Activated CD8-positive, alpha-beta memory T cell treated with anti-CD3 and anti-CD28 coated beads, Interleukin-2, amount 50 U/mL, for 24 hours (primary cell): ENCODE measurements around the gene ZSCAN5A.
"Not testable (repeated sequence)": the region's sequence is repeated elsewhere in the genome, so short reads cannot be mapped to it uniquely, and the experiment has no call there.

Experiments used
- DNase-seq: peaks from one replicate; pipeline ENCODE4 v3.0.0-alpha.2; 2020; ENCODE audit errors: extremely low read depth

ZSCAN5A gene

DNA sequence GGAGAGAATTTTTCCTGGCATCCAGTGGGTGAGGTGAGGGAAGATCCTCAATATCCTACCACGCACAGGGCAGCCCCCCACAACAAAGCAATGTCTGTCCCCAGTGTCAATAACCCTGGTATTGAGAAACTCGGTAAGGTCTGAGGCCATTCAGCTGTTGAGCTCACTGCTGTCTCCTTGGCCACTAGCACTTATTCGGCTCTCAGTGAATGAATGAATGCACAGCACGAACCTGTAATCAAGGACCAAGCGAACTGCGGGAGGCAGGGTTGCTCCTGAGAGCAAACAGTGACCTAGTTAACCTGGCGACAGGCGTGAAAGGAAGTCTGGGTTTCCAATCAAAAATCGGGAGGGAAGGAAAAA lies 640 bp downstream of the ZSCAN5A start:
- no peak for DNase-seq

DNA sequence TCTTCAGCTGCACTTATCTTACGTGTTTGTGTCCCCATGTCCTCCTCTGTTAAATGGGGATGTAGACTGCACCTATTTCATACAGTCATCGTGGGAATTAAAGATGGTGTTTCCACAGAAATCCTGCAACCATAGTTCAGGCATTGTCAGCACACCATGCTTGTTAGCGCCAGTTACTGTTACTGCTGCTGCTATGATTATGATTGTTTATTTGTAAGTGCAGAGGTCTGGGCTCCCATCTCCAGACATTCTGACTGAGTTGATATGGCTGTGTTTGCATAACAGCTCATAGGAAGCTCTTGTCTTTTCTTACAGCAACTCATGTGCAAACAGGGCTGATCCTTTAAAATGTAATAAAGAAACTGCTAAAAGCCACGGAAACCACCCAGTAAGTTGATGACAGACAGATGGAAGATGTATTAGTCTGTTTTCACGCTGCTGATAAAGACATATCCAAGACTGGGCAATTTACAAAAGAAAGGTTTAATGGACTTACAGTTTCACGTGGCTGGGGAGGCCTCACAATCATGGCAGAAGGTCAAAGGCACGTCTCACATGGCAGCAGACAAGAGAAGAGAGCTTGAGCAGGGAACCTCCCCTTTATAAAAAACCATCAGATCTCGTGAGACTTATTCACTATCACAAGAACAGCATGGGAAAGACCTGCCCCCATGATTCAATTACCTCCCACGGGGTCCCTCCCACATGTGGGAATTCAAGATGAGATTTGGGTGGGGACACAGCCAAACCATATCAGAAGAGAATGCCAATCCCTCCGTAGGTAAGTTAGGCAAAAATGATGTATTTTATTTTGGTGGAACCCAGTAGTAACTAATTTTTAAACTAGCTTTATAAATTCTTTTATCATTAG lies 1.6 kb downstream of the ZSCAN5A start:
- no peak for DNase-seq

DNA sequence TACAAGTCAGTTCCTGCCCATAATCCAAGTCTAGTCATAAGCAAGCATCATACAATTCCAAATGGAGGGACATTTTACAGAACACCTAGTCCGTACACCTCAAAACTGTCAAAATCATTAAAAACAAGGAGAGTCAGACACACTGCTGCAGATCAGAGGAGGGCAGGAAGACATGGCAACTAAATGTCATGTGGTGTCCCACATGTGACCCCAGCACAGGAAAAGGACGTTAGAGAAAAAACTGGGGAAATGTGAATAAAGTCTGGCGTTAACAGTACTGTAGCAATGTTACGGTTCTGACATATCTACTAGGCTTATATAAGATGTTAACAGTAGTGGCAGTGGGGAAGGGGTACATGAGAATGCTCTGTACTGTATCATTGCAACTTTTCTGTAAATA lies 2.3 kb downstream of the ZSCAN5A start:
- DNase-seq, result no peak

DNA sequence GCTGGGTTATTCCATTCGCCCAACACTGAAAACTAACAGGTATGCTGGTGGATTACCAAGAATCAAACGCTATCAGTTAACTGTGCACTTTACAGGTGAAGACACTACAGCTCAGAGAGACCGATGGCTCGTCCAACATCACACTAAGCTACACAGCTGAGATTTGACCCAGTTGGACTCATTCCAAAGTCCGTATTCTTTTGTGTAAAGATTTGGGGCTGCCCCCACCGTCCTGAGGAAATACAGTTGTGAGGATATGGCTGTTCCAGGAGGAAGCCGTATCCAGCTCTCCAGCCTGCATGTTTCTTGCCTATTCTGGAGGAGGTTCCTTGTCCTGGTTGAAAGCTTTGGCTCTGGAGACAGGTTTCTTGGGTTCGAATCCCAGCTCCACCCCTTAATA lies 4.2 kb downstream of the ZSCAN5A start:
- no peak for DNase-seq

DNA sequence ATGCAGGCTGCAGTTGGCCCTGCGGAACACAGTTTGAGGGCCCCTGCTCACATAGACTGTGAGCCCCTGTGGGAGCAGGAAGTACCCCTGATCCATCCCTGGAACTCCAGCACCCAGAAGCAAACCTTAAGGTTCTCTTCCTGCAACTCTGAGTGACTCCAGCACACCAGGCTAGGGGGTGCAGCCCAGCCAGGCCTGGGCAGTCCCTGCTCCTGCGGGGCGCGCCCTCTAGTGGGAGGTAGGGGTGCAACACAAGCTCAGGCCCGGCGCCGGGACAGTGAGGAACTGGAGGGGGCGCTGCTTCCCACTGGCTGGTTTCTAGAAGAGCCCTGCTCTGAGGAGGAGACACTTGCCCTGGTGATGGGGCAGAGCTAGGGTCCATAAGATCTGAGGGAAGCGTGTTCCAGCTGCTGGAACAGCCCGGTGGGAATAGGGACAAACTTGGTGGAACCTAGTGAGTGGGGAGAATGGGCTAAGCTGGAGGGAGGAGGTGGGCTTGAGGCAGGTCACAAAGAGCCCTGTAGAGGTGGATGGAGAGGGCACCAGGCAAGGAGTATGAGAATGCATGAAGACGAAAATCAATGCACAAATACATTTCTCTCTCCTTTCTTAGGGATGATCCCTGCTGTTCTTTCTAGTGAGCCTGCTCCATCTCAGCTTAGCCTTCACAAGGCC lies 5.0 kb downstream of the ZSCAN5A start:
- DNase-seq, result peak; percentile 5

DNA sequence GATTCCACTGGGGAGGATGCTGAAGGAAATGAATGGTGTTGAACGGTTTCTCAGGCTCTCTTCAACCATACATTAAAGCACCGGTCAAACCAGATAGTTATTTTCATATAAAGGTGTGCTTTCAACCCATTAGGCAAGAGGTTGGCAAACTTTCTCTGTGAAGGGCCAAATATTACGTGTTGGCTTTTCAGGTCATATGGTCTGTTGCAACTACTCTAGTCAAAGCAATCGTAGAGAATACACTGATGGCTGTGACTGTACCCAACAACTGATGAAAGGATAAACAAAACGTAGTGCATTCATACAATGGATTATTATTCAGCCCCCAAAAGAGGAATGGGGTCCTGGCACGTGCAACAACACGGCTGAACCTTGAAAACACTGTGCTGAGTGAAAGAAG lies 5.8 kb downstream of the ZSCAN5A start:
- no peak for DNase-seq

DNA sequence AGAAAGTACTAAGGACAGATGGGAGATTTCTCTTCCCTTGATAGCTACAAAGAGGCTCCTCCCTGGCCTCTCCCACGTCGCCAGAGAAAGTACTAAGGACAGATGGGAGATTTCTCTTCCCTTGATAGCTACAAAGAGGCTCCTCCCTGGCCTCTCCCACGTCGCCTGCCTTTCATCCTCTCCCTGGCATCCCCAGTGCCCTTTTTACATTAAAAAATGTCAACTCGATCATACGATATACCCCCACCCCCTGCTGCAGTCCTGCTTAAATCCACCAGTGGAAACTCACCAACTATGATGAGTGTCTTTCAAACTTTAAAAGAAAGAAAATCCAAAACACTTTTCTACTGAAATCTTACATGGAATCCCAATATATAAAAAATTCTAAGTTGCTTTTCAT lies 7.6 kb downstream of the ZSCAN5A start:
- DNase-seq, result not testable (repeated sequence)

DNA sequence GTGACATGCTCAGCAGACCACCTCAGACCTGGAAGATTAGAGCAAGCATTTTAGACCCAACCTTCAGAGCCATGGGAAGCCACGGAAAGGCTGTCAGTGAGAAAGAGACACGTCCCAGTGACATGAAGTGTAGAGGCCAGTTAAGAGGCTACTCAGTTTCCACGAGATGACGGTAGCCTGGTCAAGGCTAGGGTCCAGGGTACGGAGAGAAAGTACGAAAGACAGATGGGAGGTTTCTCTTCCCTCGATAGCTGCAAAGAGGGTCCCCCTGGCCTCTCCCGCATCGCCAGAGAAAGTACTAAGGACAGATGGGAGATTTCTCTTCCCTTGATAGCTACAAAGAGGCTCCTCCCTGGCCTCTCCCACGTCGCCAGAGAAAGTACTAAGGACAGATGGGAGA lies 8.6 kb downstream of the ZSCAN5A start:
- no peak for DNase-seq

DNA sequence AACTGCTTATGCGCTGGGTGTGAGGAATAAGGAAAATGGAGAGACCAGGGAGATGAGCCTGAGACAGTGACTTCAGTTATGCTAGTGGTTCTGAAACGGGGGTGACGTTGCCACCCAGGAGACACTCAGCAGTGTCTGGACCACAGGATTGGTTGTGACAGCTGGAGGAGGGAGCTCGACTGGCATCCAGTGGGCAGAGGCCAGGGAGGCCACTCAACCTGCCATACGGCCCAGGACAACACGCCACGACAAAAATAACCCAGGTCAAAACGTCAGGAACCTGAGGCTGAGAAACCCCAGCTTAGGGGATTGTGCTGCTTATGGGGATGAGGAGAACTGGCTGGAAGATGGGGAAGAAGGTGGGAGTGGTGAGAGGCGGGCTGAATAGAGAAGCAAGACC lies 10.4 kb downstream of the ZSCAN5A start:
- no peak for DNase-seq

DNA sequence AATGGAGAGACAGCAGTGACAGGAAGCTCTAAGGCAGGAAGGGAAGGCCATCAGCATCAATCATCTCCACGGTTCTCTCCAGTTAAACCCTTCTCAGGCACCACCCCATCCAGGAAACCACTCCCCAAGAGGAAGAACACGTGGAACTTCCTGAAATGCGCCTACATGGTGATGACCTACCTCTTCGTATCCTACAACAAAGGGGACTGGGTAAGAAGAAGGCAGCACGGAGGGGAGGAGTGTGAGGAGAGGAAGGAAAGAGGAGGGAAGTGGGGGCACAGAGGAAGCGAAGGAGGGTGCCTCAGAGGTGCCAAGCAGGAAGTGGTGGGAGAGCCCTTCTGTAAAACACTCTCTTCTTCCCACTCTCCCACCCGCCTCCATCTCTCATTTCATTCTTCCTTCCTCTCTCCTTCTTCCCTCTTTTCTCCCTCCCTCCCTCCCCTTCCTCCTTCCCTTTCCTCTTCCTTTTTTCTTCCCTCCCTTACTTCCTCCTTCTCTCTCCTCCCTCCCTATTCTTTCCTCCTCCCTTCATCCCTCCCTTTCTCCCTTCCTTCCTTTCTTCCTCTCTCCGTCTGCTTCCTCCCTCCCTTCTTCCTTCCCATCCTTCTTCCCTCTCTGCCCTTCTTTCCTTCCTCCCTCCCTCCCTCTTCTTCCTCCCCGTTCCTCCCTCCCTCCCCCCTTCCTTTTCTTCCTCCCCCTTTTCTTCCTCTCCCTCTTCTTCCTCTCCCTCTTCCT lies 12.6 kb downstream of the ZSCAN5A start:
- DNase-seq, result no peak

DNA sequence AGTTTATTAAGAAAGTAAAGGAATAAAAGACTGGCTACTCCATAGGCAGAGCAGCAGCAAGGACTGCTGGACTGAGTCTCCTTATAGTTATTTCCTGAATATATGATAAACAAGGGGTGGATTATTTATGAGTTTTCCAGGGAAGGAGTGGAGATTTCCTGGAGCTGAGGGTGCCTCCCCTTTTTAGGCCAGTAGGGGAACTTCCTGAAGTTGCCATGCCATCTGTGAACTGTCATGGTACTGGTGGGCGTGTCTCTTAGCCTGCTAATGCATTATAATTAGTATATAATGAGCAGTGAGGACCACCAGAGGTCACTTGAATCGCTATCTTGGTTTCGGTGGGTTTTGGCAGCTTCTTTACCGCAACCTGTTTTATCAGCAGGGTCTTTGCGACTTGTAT lies 13.5 kb downstream of the ZSCAN5A start:
- DNase-seq, result no peak

DNA sequence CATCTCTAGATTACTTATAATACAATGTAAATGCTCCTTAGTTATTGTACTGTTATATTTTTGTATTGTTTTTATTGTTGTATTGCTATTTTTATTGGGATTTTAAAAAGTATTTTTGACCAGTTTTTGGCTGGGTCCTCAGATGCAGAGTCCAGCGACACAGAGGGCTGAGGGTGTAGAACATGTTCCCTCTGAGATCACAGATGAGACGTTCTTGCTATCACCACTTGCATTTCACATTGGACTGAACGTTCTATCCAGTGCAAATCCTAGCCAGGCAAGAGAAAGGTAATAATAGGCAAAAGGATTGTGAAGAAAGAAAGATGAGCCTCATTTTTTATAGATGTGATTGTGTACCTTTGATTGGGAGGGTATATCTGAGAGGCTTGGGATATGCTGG lies 15.0 kb downstream of the ZSCAN5A start:
- no peak for DNase-seq

DNA sequence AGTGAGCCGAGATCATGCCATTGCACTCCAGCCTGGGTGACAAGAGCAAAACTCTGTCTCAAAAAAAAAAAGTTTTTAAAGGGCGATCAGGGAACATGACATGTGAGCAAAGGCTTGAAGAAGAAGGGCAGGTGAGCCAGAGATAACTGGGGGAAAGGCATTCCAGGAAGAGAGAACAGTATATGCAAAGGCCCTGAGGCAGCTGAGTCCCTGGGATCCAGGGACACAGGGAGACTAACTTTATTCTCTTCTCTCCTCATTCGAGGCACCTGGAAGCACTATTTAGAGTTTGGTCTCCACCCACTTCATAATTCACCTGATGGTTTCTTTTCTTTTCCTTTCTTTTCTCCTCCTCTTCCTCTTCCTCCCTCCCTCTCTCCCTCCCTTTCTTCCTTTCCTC lies 17.6 kb downstream of the ZSCAN5A start:
- no peak for DNase-seq

DNA sequence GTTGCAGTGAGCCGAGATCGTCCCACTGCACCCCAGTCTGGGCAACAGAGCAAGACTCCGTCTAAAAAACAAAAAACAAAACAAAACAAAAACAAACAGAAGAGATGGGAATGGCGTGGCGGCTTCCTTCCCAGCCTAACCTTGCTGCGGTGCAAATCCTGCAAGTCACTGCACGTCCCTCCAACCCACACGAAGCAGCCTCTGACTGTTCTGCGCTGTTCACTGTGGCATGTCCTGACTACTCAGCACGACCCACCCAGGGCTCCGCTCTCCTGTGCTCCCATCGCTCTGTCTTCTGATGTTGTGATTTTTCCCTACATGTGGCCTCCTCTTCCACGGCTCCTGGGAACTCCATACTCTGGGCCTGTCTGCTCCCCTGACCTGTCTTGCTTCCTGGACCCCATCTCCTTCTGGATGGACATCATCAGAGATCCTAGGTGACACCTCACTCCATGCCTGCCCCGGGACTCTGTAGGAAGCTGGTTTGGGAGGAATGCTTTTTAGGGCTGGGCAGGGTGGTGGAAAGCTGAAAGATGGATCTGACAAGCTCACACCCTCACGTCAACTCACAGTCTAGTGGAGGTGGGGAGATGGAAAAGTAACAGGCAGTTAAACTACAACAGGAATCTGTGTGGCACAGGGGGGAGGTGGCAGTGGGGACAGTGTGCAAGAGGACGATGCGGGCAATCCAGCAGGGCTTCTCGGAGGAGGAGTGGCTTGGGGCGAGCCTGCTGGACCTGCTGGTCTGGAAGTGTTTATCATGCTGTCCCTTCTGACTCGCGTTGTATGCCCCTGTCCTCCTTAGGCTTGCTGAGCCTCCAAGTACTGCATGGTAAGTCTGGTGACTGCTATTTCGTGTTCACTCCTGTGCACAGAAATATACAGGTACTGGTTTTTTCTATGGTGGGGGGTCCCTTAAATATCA lies 18.8 kb downstream of the ZSCAN5A start:
- no peak for DNase-seq

DNA sequence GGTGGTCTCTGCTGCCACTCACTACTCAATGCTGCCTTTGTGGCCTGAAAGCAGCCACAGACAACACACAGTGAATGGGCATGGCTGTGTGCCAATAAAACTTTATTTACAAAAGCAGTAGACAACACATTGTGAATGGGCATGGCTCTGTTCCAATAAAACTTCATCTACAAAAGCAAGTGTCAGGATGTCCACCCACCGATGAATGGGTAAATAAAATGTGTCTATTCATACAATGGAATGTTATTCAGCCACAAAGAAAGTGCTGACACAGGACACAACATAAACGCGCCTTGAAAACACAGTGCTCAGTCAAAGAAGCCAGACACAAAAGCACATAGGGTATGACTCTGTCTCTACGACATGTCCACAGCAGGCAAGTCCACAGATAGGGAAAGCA lies 20.1 kb downstream of the ZSCAN5A start:
- no peak for DNase-seq

DNA sequence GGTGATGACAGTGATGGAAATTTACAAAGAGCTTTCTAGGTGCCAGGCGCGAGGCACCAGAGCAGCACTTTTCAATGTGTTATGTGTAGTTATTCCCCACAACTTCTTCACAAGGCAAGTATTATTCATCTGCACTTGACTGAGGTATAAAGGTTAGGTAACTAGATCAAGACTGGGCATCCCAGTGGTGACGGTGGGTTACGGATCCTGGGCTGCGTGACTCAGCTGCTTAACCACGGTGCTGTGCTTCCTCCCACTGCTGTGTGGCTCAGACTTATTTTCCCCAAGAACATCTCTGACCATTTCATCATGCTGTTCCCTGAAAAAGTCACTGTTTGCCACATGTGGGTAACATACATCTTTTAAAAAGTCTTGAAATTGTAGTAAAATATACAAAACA lies 22.8 kb downstream of the ZSCAN5A start:
- DNase-seq, result no peak

DNA sequence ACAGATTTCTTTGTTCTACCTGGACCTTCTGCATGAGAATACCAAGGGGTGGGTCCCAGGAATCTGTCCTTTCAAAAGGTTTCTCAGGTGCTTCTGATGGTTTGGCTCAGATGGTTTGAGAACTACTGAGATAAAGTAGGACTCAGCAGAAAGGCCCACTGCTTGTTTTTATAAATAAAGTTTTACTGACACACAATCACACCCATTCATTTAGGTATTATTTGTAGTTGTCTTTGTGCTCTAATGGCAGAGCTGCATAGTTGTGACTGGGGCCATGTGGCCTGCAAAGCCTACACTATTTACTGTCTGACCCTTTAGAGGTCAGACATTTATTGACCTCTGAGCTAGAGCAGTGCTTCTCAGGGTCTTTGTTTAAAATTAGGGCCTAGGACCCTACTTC lies 24.5 kb downstream of the ZSCAN5A start:
- DNase-seq, result no peak

DNA sequence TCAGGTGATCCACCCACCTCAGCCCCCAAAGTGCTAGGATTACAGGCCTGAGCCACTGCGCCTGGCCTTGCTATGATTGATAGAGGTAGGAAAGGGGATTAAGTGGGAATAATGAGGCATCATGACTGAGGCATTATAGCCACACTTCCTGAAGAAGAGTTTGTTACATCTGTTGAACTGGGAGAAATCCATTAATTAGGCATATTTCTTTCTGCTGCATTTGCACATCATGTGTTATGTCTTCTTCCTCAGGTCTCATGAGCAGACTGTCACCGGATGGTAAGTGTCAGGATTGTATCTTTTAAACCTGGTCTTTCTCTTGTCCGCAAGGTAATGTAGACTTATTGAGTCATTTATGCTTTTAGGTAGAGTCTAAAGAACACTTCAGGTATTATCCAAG lies 29.9 kb downstream of the ZSCAN5A start:
- DNase-seq, result no peak

DNA sequence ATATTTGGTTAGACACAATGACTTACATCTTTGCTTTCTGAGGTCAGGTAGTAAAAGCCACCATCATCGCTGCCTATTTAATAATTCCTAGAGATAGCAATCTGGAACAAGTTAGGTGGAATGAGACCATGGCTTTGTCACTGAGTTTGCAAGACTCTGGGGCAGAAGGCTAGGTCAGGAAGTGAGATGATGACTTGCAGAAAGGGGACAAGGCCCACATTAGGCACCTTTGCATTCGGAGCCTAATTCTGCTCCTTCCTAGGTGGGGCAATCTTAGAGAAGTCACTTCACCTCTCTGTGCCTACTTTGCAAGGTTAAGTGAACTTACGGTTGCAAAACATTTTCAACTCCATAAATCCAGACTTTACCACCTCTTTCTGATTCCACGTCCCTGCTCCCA lies 31.8 kb downstream of the ZSCAN5A start:
- DNase-seq, result no peak

DNA sequence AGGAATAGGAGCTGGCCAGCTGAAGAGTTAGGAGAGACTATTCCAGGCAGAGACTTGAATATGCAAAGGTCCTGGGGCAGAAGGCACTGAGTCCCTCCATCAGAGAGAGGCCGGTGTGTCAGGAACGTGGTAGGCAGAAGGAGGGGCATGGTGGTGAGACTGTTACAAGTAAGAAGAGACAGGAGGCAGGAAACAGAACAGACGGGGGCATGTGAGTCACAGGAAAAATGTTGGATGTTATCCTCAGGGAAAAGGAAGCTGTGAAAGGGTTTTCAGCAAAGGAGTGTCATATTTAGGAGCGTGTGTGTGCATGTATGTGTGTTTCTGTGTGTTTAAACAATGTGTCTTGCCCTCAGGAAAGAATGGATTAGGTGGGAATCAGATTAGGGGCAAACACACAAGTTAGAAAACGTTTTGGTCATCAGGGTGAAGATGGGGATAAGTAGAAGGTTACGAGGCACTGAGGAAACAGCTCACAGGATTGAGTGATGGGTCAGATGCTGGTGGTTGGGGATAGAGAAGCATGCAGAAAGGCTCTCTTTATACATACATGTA lies 41.0 kb downstream of the ZSCAN5A start:
- DNase-seq, result no peak

DNA sequence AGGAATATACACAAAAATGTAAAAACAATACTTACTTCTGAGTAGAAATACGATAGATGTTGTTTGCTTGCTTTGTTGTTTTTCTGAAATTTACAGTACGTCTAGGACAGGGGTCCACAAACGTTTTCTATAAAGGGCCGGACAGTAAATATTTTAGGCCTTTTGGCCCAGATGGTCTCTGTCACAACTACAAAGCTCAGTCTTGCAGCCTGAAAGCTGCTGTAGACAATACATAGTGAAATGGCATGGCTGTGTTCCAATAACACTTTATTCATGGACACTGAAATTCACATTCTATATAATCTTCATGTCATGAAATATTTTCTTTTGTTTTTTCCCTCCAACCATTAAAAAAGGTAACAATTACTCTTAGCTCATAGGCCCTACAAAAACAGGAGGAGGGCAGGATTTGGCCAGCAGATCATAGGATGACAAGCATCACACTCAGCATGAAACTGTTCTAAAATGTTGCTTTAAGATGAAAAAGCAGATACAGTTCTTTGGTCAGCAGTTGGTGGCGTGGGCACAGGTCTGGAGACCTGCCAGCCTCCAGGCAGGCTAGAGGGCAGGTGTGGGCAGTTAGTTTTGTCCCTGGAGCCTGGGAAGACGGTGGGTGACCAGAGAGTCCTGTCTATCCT lies 42.4 kb downstream of the ZSCAN5A start, which contains the start of gene EDDM13:
TSS of gene EDDM13 (plus strand) at position 588 of the 638 bp plus-strand sequence. CDS start 87 bp downstream, outside the sequence.
- no peak for DNase-seq
